Measurements from ENCODE around the gene CALHM5. TPM values are rescaled to one million over a fixed set of nuclear protein-coding genes. Genes with fewer than 3 reads are reported as not detected.

Gene CALHM5, protein sequence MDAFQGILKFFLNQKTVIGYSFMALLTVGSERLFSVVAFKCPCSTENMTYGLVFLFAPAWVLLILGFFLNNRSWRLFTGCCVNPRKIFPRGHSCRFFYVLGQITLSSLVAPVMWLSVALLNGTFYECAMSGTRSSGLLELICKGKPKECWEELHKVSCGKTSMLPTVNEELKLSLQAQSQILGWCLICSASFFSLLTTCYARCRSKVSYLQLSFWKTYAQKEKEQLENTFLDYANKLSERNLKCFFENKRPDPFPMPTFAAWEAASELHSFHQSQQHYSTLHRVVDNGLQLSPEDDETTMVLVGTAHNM
- total RNA-seq = 6.8 and 12.1 TPM in 2 replicates

DNA sequence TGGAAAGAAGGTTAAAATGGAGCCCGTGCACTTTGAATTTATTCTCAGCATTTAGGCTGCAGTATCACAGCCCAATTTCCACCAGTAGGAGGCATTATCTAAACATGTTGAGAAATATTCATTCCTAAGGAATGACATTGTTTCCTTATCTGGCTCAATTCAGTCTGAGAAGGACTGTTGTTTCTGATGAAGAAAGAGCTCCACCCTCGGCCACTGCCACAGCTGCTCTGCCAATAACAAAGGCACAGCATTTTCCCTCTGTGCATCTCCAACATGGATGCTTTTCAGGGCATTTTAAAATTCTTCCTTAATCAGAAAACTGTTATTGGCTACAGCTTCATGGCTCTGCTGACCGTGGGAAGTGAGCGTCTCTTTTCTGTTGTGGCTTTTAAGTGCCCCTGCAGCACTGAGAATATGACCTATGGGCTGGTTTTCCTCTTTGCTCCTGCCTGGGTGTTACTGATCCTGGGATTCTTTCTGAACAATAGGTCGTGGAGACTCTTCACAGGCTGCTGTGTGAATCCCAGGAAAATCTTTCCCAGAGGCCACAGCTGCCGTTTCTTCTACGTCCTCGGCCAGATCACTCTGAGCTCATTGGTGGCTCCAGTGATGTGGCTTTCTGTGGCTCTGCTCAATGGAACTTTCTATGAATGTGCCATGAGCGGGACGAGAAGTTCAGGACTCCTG, at the start of gene CALHM5:
CALHM5 (plus strand) TSS at position 216 of the 687 bp plus-strand sequence; CDS start at position 274, 58 bp downstream.

DNA sequence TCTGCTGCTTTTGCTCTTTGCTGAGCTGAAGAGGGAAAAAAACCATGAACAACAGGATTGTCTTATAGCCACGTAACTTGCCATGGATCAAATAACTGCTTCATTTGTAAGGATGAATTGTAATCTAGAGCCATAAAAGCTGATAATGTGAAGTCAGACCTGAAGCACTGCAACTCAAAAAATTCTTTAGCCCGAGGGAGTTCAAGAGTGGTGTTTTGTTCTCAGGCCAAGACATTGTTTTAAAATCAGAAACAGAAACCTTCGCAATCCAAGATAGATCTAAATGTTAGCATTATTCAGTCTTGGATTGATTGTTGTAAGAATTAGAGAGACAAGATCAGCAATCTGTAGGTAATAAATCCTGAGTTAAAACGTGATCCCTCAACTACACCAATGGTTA, 34.2 kb downstream of the CALHM5 start, which contains the start of gene TRAPPC3L:
TRAPPC3L (minus strand) TSS at position 34 of the 400 bp plus-strand sequence. CDS start 170 bp downstream, outside the sequence.

DNA sequence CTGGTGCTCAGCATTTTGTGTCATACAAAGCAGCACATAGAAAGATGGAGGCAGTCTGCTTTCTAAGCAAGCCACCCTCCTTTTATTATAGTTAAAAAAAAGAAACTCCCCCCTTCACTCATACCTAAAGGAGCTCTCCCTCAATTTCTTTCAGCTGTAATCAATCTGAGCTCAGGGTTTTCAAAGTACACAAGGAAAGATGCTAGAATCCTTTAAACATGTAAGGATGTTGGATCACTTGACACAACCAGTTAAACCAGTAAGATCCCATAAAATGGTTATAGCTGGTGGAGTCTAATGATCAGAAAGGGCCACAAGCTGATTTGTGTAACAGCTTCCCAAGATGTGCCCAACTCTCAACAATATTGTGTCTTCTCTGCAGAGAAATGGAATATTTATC, 42.0 kb downstream of the CALHM5 start, which contains the start of gene CALHM4:
CALHM4 (plus strand) TSS at position 301 of the 400 bp plus-strand sequence; CDS start at position 344, 43 bp downstream.

DNA sequence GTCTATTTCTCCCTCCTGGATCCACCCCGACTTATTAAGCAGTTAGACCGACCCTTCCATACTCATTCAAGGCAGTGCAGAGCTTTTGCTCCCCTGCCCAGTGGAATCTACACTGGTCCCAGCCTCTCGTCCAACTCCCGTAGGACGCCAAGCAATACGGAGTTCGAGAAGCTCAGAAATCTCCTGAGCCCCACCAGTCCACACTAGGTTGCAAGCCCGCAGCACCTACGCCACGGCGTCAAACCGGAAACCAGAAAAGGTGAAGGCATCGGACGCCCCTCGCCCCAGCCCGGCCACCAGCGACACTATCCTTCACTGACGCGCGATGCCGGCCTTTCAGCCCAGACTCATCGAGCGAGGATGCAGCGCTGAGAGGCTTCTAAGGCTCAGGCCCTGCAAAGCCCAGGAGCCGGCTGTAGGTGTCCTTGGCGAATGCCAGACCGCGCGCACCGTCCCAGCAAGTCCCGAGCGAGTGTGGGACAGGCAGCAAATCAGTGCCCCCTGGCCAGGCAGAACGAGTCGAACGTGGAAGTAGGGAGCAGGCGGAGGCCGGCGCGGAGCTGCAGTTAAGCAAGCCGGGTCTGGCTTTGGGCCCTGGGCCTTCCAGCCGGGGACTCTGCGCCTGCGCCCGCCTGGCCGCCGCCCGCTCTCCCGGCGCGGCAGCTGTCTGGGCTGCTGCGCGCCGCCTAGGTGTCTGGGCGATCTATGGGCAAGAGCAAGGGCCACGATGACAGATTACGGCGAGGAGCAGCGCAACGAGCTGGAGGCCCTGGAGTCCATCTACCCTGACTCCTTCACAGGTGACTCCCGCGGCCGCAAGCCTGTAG, 59.6 kb downstream of the CALHM5 start, which contains the start of gene RWDD1:
RWDD1 (plus strand) TSS at position 649 of the 827 bp plus-strand sequence; CDS start at position 728, 79 bp downstream.

Other genes with a start within 250 kb of the CALHM5 start
- 69.3 and 97.4 TPM in 2 replicates for gene TSPYL1, start 231.7 kb upstream of the CALHM5 start, total RNA-seq
- gene DSE, start 140.7 kb upstream of the CALHM5 start, total RNA-seq = 138 and 160 TPM in 2 replicates
- 1.5 and 1.9 TPM in 2 replicates for gene CALHM6, start 50.3 kb upstream of the CALHM5 start, total RNA-seq
- 0.07 TPM in 1 of 2 replicates, not detected in the other for gene TRAPPC3L, start 34.0 kb downstream of the CALHM5 start, total RNA-seq
- 0.20 TPM in 1 of 2 replicates, not detected in the other for gene CALHM4, start 42.1 kb downstream of the CALHM5 start, total RNA-seq
- gene RWDD1, start 59.9 kb downstream of the CALHM5 start, total RNA-seq = 14.2 and 14.9 TPM in 2 replicates
- 0.07 and 0.10 TPM in 2 replicates for gene RSPH4A, start 104.8 kb downstream of the CALHM5 start, total RNA-seq
- gene ZUP1, start 157.1 kb downstream of the CALHM5 start, total RNA-seq = 9.3 and 11.8 TPM in 2 replicates
- gene KPNA5, start 169.6 kb downstream of the CALHM5 start, total RNA-seq = 9.7 and 10.8 TPM in 2 replicates

Data from smooth muscle cell of the pulmonary artery (primary cell).